ENCODE data around the gene ADIPOR2.
A peak's percentile ranks its signal among the peaks of the same experiment; 100 is the strongest.

Gene ADIPOR2

DNA sequence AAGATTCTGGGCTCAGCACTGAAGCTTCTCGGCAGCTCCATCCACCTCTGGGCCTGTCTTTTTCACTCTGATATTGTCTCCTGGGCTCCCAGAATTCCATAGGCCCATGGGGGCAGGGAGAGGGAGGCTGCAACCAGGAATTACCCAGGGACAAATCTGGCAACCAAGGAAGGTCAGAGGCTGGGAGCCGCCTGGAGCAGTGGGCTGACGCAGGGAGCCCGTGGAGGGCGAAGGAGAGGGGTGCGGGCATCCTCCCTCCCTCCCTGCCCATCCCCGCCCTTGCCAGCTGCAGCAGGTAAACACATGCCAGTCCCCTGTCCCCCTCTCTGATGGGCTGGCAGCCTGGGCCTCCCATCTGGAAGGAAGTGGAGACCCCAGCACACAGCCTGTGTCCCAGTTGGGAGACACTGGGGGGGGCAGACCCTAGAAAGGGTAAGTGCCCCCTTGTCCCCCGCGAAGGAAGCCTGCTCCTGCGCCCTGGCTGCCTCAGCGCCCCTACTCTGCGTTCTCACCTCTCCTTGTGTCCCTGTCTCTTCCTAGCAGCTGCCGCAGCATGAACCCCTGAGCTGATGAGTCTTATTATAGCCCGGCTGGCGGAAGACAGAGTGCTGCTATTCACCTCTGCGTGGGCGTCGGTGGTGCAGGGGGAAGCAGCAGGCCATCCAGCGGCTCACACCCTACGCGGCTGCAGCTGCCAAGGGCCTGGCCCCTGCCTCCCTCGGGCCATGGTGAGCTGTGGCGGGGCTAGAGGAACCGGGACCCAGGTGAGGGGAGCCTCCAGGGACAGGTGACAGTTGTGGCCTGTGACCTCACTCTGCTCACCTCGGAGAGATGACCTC lies 136.2 kb downstream of the ADIPOR2 start:
- DNase-seq (ENCODE audit: low read depth): peak; percentile 75
- no peak overlapping the region for H3K4me3 ChIP-seq (ENCODE audit: low read depth, low read length)
- TF ChIP-seq POLR2A (IDR thresholded peaks at IDR 0.05; ENCODE audit: extremely low read depth, insufficient read length): no peak
- TF ChIP-seq, protein P1, sequence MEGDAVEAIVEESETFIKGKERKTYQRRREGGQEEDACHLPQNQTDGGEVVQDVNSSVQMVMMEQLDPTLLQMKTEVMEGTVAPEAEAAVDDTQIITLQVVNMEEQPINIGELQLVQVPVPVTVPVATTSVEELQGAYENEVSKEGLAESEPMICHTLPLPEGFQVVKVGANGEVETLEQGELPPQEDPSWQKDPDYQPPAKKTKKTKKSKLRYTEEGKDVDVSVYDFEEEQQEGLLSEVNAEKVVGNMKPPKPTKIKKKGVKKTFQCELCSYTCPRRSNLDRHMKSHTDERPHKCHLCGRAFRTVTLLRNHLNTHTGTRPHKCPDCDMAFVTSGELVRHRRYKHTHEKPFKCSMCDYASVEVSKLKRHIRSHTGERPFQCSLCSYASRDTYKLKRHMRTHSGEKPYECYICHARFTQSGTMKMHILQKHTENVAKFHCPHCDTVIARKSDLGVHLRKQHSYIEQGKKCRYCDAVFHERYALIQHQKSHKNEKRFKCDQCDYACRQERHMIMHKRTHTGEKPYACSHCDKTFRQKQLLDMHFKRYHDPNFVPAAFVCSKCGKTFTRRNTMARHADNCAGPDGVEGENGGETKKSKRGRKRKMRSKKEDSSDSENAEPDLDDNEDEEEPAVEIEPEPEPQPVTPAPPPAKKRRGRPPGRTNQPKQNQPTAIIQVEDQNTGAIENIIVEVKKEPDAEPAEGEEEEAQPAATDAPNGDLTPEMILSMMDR (IDR thresholded peaks at IDR 0.05; ENCODE audit: low read depth, low read length): no peak
- TF ChIP-seq MAX (IDR thresholded peaks at IDR 0.05; ENCODE audit: low read depth, low read length): no peak
- TF ChIP-seq MYC (IDR thresholded peaks at IDR 0.05; ENCODE audit: low read depth, low read length): no peak

GRCh38 chr12:1827826-1828805 lies 137.2 kb downstream of the ADIPOR2 start:
- H3K4me3 ChIP-seq (ENCODE audit: low read depth, low read length): no peak overlapping the region
- DNase-seq (ENCODE audit: low read depth): no peak
- TF ChIP-seq POLR2A (IDR thresholded peaks at IDR 0.05; ENCODE audit: extremely low read depth, insufficient read length) (no peak), MAX (IDR thresholded peaks at IDR 0.05; ENCODE audit: low read depth, low read length) (no peak), MYC (IDR thresholded peaks at IDR 0.05; ENCODE audit: low read depth, low read length) (no peak)
- TF ChIP-seq, protein P1 (IDR thresholded peaks at IDR 0.05; ENCODE audit: low read depth, low read length): no peak

GRCh38 chr12:1828856-1829255 lies 138.0 kb downstream of the ADIPOR2 start:
- DNase-seq (ENCODE audit: low read depth): no peak
- no peak for TF ChIP-seq POLR2A (IDR thresholded peaks at IDR 0.05; ENCODE audit: extremely low read depth, insufficient read length)
- TF ChIP-seq, protein P1 (IDR thresholded peaks at IDR 0.05; ENCODE audit: low read depth, low read length): no peak
- H3K4me3 ChIP-seq (ENCODE audit: low read depth, low read length): no peak overlapping the region

GRCh38 chr12:1829306-1829900 lies 138.5 kb downstream of the ADIPOR2 start:
- TF ChIP-seq MAX (IDR thresholded peaks at IDR 0.05; ENCODE audit: low read depth, low read length) (no peak), MYC (IDR thresholded peaks at IDR 0.05; ENCODE audit: low read depth, low read length) (no peak), POLR2A (IDR thresholded peaks at IDR 0.05; ENCODE audit: extremely low read depth, insufficient read length) (no peak)
- TF ChIP-seq, protein P1 (IDR thresholded peaks at IDR 0.05; ENCODE audit: low read depth, low read length): no peak
- H3K4me3 ChIP-seq (ENCODE audit: low read depth, low read length): no peak overlapping the region

GRCh38 chr12:1830401-1830845 lies 139.6 kb downstream of the ADIPOR2 start:
- H3K4me3 ChIP-seq (ENCODE audit: low read depth, low read length): no peak overlapping the region
- no peak for DNase-seq (ENCODE audit: low read depth)

More at GRCh38 chr12:1829306-1829900, 138.5 kb downstream of the ADIPOR2 start:
- no peak for DNase-seq (ENCODE audit: low read depth)

More at GRCh38 chr12:1830401-1830845, 139.6 kb downstream of the ADIPOR2 start:
- TF ChIP-seq, protein P1 (IDR thresholded peaks at IDR 0.05; ENCODE audit: low read depth, low read length): no peak
- no peak for TF ChIP-seq MAX (IDR thresholded peaks at IDR 0.05; ENCODE audit: low read depth, low read length)
- no peak for TF ChIP-seq POLR2A (IDR thresholded peaks at IDR 0.05; ENCODE audit: extremely low read depth, insufficient read length)
- no peak for TF ChIP-seq MYC (IDR thresholded peaks at IDR 0.05; ENCODE audit: low read depth, low read length)
